ENCODE data around the gene LOXL1.

GRCh38 chr15:73889053-73889761, 37.1 kb upstream of the LOXL1 start:
- no peak for TF ChIP-seq POLR2AphosphoS5 (IDR thresholded peaks at IDR 0.05; ENCODE audit: low read depth, low read length)
- no peak for TF ChIP-seq PITX1 (CRISPR knock-in tag; IDR thresholded peaks at IDR 0.05)
- TF ChIP-seq ZNF839 (CRISPR knock-in tag; IDR thresholded peaks at IDR 0.05; ENCODE audit: borderline replicate concordance), result no peak
- TF ChIP-seq HNF4G (IDR thresholded peaks at IDR 0.05; ENCODE audit: borderline replicate concordance, low read depth, low read length), result no peak
- TF ChIP-seq HNF4G (CRISPR knock-in tag; IDR thresholded peaks at IDR 0.05; ENCODE audit: borderline replicate concordance, low read depth), result no peak
- no peak for TF ChIP-seq CTCF (CRISPR knock-in tag; IDR thresholded peaks at IDR 0.05)
- TF ChIP-seq POLR2A (IDR thresholded peaks at IDR 0.05; ENCODE audit: insufficient read depth in 1 of 2, low read depth in 2 of 2, low read length in 2 of 2), result no peak
- no peak for TF ChIP-seq ZSCAN29 (CRISPR knock-in tag; conservative IDR thresholded peaks at IDR 0.05)
- TF ChIP-seq ZNF773 (CRISPR knock-in tag; IDR thresholded peaks at IDR 0.05; ENCODE audit: borderline replicate concordance), result no peak
